HepG2 (cell line): ENCODE data around the gene SLC25A45. TPM values are rescaled to one million over a fixed set of nuclear protein-coding genes. Genes with fewer than 3 reads are reported as not detected.
A peak's percentile ranks its signal among the peaks of the same experiment; 100 is the strongest.

Experiments
- BHLHE40 ChIP-seq: IDR thresholded peaks from 2 replicates; pipeline ENCODE4 v1.6.1; 2011; ENCODE audit warnings: low read length, improper control_type of control experiment
- CBX5 ChIP-seq: sonication (generic); formaldehyde crosslinking; IDR thresholded peaks from 2 replicates; pipeline ENCODE4 v1.4.0; 2020; ENCODE audit warnings: missing genetic modification reagents, borderline replicate concordance
- CENPX ChIP-seq: sonication (generic); formaldehyde crosslinking; IDR thresholded peaks from 2 replicates; pipeline ENCODE4 v1.9.0; 2021; ENCODE audit warnings: mild to moderate bottlenecking, missing genetic modification reagents, moderate library complexity
- EZH2 ChIP-seq: conservative IDR thresholded peaks from 2 replicates; pipeline ENCODE4 v1.6.1; 2012; ENCODE audit warnings: mild to moderate bottlenecking, low read depth, low read length, moderate library complexity
- GFI1 ChIP-seq: sonication (generic); formaldehyde crosslinking; IDR thresholded peaks from 2 replicates; pipeline ENCODE4 v1.5.0; 2020; ENCODE audit warnings: missing genetic modification reagents, mild to moderate bottlenecking, borderline replicate concordance
- GLI4 ChIP-seq: sonication (generic); formaldehyde crosslinking; IDR thresholded peaks from 2 replicates; pipeline ENCODE4 v1.5.1; 2020; ENCODE audit warnings: missing genetic modification reagents, mild to moderate bottlenecking, moderate library complexity, borderline replicate concordance
- HOXA3 ChIP-seq: sonication (generic); formaldehyde crosslinking; IDR thresholded peaks from 2 replicates; pipeline ENCODE4 v1.5.0; 2020; ENCODE audit warnings: missing genetic modification reagents
- KDM3A ChIP-seq: IDR thresholded peaks from 2 replicates; pipeline ENCODE4 v1.6.1; 2018; ENCODE audit warnings: low read depth, missing compliant biosample characterization
- MTA1 ChIP-seq: sonication (generic); formaldehyde crosslinking; IDR thresholded peaks from 2 replicates; pipeline ENCODE4 v1.4.0; 2020; ENCODE audit warnings: missing genetic modification reagents, mild to moderate bottlenecking, borderline replicate concordance
- NCOA5 ChIP-seq: sonication (generic); formaldehyde crosslinking; IDR thresholded peaks from 2 replicates; pipeline ENCODE4 v1.4.0; 2020; ENCODE audit warnings: missing genetic modification reagents
- NFIC ChIP-seq: IDR thresholded peaks from 2 replicates; pipeline ENCODE4 v1.6.1; 2012; ENCODE audit warnings: mild to moderate bottlenecking, low read length, inconsistent platforms
- RXRB ChIP-seq: IDR thresholded peaks from 2 replicates; pipeline ENCODE4 v1.6.1; 2016; ENCODE audit warnings: borderline replicate concordance, missing genetic modification reagents, missing compliant biosample characterization
- TGIF2 ChIP-seq: IDR thresholded peaks from 2 replicates; pipeline ENCODE4 v1.6.1; 2016; ENCODE audit warnings: control low read depth, missing compliant biosample characterization
- ZBTB3 ChIP-seq: sonication (generic); formaldehyde crosslinking; IDR thresholded peaks from 2 replicates; pipeline ENCODE4 v1.4.0; 2020; ENCODE audit warnings: low read depth, mild to moderate bottlenecking, moderate library complexity, missing genetic modification reagents, borderline replicate concordance
- ZNF598 ChIP-seq: sonication (generic); formaldehyde crosslinking; IDR thresholded peaks from 2 replicates; pipeline ENCODE4 v1.5.1; 2020; ENCODE audit warnings: mild to moderate bottlenecking, missing genetic modification reagents, borderline replicate concordance
- ZNF616 ChIP-seq: sonication (generic); formaldehyde crosslinking; IDR thresholded peaks from 2 replicates; pipeline ENCODE4 v1.5.0; 2020; ENCODE audit warnings: low read depth, mild to moderate bottlenecking, missing genetic modification reagents
- ZNF678 ChIP-seq: sonication (generic); formaldehyde crosslinking; IDR thresholded peaks from 2 replicates; pipeline ENCODE4 v1.4.0; 2020; ENCODE audit warnings: mild to moderate bottlenecking, missing genetic modification reagents
- ZSCAN22 ChIP-seq: sonication (generic); formaldehyde crosslinking; IDR thresholded peaks from 2 replicates; pipeline ENCODE4 v1.4.0; 2020; ENCODE audit warnings: mild to moderate bottlenecking, missing genetic modification reagents
- polyA plus RNA-seq, 8 experiments: library from polyadenylated mRNA; depleted of rRNA in 3 of 8; stranded (reverse) in 7 of 8; unstranded in 1 of 8; fragments of >200 nt; fragmentation: Illumina TruSeq in 4 of 8; extraction: Trizol in 4 of 8; gene quantifications; 2 replicates each; pipeline versions ENCODE4 v1.2.1 to v1.2.3, GENCODE V29; 2011 to 2016; ENCODE audit warnings: low read depth in 4 of 8, missing spikeins in 1 of 8, mixed read lengths in 1 of 8; ENCODE audit not compliant: insufficient read depth in 1 of 8
- total RNA-seq, 5 experiments: library from RNA; depleted of rRNA; stranded (reverse); fragments of >200 nt; fragmentation: Illumina TruSeq; extraction: Trizol; gene quantifications; 2 replicates each; pipeline ENCODE4 v1.2.3, GENCODE V29; 2016; ENCODE audit warnings: low read depth in 1 of 5
- TF ChIP-seq, protein P1 (sequence below), 2 experiments: sonication (generic) in 1 of 2; formaldehyde crosslinking in 1 of 2; IDR thresholded peaks; 2 replicates each; pipeline versions ENCODE4 v1.4.0 to v1.6.1; 2018 to 2020; ENCODE audit warnings: missing genetic modification reagents in 2 of 2, borderline replicate concordance in 1 of 2, low read depth in 1 of 2, mild to moderate bottlenecking in 1 of 2, missing biosample characterization in 1 of 2
- TF ChIP-seq, protein P2 (sequence below): sonication (generic); formaldehyde crosslinking; IDR thresholded peaks from 2 replicates; pipeline ENCODE4 v1.8.0; 2022; ENCODE audit warnings: missing genetic modification reagents, mild to moderate bottlenecking, borderline replicate concordance
- TF ChIP-seq, protein P3 (sequence below): sonication (generic); formaldehyde crosslinking; IDR thresholded peaks from 2 replicates; pipeline ENCODE4 v1.4.0; 2020; ENCODE audit warnings: mild to moderate bottlenecking, missing genetic modification reagents

Gene SLC25A45
- total and polyA plus RNA-seq, 2 of the 13 experiments (the other 11 are each of a cell fraction or from before 2014, with no cell fraction given): 1.2 to 3.4 TPM

DNA sequence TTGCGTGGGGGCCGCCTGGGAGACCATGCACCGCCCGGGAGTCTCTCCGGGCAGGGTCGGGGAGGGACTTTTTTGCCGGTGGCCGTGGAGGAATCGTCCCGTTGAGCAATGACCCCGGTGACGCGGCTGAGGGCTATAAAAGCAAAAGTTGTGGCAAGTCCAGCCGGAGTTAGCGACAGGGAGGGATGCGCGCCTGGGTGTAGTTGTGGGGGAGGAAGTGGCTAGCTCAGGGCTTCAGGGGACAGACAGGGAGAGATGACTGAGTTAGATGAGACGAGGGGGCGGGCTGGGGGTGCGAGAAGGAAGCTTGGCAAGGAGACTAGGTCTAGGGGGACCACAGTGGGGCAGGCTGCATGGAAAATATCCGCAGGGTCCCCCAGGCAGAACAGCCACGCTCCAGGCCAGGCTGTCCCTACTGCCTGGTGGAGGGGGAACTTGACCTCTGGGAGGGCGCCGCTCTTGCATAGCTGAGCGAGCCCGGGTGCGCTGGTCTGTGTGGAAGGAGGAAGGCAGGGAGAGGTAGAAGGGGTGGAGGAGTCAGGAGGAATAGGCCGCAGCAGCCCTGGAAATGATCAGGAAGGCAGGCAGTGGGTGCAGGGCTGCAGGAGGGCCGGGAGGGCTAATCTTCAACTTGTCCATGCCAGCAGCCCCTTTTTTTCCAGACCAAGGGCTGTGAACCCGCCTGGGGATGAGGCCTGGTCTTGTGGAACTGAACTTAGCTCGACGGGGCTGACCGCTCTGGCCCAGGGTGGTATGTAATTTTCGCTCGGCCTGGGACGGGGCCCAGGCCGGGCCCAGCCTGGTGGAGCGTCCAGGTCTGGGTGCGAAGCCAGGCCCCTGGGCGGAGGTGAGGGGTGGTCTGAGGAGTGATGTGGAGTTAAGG, 40.4 kb upstream of the SLC25A45 start, which contains the start of gene NEAT1 (continued):
- TF ChIP-seq HOXA3 (peak; percentile 41; the same call in 1 of the 2 replicates), GFI1 (CRISPR knock-in tag) (peak; percentile 79), NCOA5 (CRISPR knock-in tag) (peak; percentile 82; the same call in 1 of the 2 replicates), CENPX (CRISPR knock-in tag) (no peak), ZNF678 (CRISPR knock-in tag) (peak; percentile 72; the same call in 1 of the 2 replicates), CBX5 (CRISPR knock-in tag) (peak; percentile 64), TGIF2 (CRISPR knock-in tag) (peak; percentile 94), NFIC (no peak), GLI4 (CRISPR knock-in tag) (no peak), BHLHE40 (peak; percentile 79; the same call in 1 of the 2 replicates), EZH2 (no peak), ZNF598 (CRISPR knock-in tag) (no peak), ZBTB3 (CRISPR knock-in tag) (no peak), KDM3A (peak; percentile 30; the same call in 1 of the 2 replicates), MTA1 (CRISPR knock-in tag) (no peak; the same call in 1 of the 2 replicates), RXRB (CRISPR knock-in tag) (peak; percentile 80), ZNF616 (CRISPR knock-in tag) (0 out of 2 replicates have a peak, but pooled peaks have one; percentile 61), ZSCAN22 (CRISPR knock-in tag) (no peak)
- TF ChIP-seq, protein P1, sequence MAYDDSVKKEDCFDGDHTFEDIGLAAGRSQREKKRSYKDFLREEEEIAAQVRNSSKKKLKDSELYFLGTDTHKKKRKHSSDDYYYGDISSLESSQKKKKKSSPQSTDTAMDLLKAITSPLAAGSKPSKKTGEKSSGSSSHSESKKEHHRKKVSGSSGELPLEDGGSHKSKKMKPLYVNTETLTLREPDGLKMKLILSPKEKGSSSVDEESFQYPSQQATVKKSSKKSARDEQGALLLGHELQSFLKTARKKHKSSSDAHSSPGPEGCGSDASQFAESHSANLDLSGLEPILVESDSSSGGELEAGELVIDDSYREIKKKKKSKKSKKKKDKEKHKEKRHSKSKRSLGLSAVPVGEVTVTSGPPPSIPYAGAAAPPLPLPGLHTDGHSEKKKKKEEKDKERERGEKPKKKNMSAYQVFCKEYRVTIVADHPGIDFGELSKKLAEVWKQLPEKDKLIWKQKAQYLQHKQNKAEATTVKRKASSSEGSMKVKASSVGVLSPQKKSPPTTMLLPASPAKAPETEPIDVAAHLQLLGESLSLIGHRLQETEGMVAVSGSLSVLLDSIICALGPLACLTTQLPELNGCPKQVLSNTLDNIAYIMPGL (CRISPR knock-in tag; IDR thresholded peaks at IDR 0.05; ENCODE audit: borderline replicate concordance in 1 of 2, low read depth in 1 of 2): peak in 1 of 2 experiments; percentile 79; a peak in 2 of 4 replicates
- TF ChIP-seq, protein P2, sequence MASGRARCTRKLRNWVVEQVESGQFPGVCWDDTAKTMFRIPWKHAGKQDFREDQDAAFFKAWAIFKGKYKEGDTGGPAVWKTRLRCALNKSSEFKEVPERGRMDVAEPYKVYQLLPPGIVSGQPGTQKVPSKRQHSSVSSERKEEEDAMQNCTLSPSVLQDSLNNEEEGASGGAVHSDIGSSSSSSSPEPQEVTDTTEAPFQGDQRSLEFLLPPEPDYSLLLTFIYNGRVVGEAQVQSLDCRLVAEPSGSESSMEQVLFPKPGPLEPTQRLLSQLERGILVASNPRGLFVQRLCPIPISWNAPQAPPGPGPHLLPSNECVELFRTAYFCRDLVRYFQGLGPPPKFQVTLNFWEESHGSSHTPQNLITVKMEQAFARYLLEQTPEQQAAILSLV (CRISPR knock-in tag): no peak; the same call in 1 of the 2 replicates
- TF ChIP-seq, protein P3, sequence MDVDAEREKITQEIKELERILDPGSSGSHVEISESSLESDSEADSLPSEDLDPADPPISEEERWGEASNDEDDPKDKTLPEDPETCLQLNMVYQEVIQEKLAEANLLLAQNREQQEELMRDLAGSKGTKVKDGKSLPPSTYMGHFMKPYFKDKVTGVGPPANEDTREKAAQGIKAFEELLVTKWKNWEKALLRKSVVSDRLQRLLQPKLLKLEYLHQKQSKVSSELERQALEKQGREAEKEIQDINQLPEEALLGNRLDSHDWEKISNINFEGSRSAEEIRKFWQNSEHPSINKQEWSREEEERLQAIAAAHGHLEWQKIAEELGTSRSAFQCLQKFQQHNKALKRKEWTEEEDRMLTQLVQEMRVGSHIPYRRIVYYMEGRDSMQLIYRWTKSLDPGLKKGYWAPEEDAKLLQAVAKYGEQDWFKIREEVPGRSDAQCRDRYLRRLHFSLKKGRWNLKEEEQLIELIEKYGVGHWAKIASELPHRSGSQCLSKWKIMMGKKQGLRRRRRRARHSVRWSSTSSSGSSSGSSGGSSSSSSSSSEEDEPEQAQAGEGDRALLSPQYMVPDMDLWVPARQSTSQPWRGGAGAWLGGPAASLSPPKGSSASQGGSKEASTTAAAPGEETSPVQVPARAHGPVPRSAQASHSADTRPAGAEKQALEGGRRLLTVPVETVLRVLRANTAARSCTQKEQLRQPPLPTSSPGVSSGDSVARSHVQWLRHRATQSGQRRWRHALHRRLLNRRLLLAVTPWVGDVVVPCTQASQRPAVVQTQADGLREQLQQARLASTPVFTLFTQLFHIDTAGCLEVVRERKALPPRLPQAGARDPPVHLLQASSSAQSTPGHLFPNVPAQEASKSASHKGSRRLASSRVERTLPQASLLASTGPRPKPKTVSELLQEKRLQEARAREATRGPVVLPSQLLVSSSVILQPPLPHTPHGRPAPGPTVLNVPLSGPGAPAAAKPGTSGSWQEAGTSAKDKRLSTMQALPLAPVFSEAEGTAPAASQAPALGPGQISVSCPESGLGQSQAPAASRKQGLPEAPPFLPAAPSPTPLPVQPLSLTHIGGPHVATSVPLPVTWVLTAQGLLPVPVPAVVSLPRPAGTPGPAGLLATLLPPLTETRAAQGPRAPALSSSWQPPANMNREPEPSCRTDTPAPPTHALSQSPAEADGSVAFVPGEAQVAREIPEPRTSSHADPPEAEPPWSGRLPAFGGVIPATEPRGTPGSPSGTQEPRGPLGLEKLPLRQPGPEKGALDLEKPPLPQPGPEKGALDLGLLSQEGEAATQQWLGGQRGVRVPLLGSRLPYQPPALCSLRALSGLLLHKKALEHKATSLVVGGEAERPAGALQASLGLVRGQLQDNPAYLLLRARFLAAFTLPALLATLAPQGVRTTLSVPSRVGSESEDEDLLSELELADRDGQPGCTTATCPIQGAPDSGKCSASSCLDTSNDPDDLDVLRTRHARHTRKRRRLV (CRISPR knock-in tag): no peak
